VCaP (cell line): ENCODE results near the gene PTPRN2.

Source experiments
- H3K27ac ChIP-seq: fragments of 450-650 bp; 2 replicates; pipeline ENCODE4 v1.5.1; 2017
- CTCF ChIP-seq: fragments of 450-650 bp; conservative IDR thresholded peaks from 2 replicates; pipeline ENCODE4 v1.5.1; 2017; ENCODE audit warnings: mild to moderate bottlenecking, moderate library complexity

PTPRN2 gene

DNA sequence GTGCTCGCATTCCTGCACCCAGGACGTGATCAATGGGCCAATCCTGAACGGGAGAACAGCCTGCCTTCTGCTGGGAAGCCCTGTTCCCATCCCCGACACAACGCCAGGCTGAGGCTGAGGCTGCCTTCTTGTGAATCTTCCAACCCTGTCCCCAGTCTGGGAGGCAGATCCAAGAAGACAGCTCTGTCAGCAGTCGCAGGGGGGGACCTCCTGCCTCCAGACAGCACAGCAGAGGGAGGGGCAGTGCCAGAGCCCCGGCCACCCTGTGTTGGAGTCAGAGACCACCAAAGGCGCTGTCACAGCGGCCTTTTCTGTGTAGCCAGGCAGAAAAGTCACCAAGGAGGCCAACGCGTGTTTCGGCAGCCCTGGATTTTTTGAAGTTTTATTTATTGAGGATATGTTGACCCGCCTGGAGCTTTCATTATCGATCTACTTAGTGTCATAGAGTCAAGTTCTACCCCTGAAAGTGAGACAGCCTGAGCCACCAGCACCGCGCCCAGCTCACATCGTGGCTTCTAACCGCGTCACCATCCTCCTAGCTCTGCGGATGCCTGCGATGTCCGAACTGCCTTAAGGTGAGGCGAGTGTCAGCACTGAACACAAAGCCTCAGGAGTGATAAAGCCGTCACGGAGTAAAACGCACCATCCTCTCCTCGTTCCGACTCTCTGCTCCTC, 86.1 kb downstream of the PTPRN2 start:
- H3K27ac ChIP-seq = no peak overlapping the region
- TF ChIP-seq CTCF = no peak

GRCh38 chr7:158500651-158501052, 87.0 kb downstream of the PTPRN2 start:
- no peak overlapping the region for H3K27ac ChIP-seq
- TF ChIP-seq CTCF = no peak

- TF ChIP-seq CTCF = no peak
- no peak overlapping the region for H3K27ac ChIP-seq
Observed at GRCh38 chr7:158499082-158499455, 88.6 kb downstream of the PTPRN2 start.

DNA sequence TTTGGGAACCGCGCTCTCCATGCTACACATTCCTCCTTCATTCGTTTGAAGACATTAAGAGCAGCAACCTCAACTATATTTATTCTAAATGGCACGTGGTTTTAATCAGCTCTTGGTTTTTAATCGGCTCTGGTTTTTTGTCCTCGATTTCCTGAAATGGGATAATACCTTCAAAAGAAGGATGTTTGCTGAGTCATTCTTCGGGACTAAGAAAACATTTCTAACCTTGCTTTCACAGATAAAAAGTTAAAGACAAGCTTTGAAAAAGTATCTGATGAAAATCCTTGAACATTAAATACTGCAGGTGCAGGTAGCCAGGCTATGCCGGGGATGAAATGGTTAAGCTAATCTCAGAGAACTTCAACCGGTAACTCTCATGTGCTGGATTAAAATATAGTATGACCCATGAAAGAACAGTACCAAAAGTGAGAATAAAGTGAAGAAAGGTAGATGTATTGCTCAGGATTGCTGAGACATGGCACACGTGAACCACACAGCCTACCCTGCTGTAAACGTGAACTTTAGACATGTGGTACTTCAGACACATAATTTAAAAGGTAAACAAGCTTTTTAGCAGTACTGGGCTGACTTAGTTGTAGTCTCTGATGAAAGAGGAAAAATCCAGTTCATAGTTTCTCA, 89.1 kb downstream of the PTPRN2 start:
- no peak overlapping the region for H3K27ac ChIP-seq
- no peak for TF ChIP-seq CTCF

- TF ChIP-seq CTCF = no peak
- no peak overlapping the region for H3K27ac ChIP-seq
Observed at GRCh38 chr7:158497627-158498026, 90.0 kb downstream of the PTPRN2 start.

- peak overlapping the region; percentile 68 for H3K27ac ChIP-seq
- TF ChIP-seq CTCF = peak; percentile 44
Observed at GRCh38 chr7:158495786-158496185, 91.8 kb downstream of the PTPRN2 start.

GRCh38 chr7:158495216-158495615, 92.4 kb downstream of the PTPRN2 start:
- TF ChIP-seq CTCF = no peak
- H3K27ac ChIP-seq = peak overlapping the region; percentile 68
